Mucosa of gallbladder (tissue), 1 donor: Measurements from ENCODE around the gene TIGAR. TPM values are rescaled to one million over a fixed set of nuclear protein-coding genes. Genes with fewer than 3 reads are reported as not detected.

ENCODE experiments used
- DNase-seq: peaks from one replicate; pipeline ENCODE4 v3.0.0-alpha.2; 2020; ENCODE audit warnings: low spot score
- total RNA-seq: library from RNA; stranded (reverse); gene quantifications from one replicate; pipeline ENCODE4 v1.2.1, GENCODE V29; 2021
- donor health status: DM: no; HTN: no; CAD: no.

Gene TIGAR
- total RNA-seq, 1 donor from 2014 or later = 14.1 TPM

DNA sequence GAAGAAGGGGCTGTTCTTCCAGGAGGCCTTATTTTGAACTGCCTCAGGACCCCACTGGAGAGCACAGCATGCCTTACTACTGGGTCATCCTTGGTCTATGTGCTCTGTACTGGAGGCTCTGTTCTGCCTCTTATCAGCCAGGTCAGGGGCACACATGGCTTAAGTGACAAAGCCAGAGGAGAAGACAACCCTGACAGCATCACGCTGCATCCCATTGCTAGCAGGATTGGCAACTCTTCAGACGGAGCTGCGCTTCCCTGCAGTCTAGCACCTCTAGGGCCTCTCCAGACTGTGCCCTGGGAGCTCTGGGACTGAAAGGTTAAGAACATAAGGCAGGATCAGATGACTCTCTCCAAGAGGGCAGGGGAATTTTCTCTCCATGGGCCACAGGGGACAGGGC lies 17.3 kb upstream of the TIGAR start:
- DNase-seq = no peak

DNA sequence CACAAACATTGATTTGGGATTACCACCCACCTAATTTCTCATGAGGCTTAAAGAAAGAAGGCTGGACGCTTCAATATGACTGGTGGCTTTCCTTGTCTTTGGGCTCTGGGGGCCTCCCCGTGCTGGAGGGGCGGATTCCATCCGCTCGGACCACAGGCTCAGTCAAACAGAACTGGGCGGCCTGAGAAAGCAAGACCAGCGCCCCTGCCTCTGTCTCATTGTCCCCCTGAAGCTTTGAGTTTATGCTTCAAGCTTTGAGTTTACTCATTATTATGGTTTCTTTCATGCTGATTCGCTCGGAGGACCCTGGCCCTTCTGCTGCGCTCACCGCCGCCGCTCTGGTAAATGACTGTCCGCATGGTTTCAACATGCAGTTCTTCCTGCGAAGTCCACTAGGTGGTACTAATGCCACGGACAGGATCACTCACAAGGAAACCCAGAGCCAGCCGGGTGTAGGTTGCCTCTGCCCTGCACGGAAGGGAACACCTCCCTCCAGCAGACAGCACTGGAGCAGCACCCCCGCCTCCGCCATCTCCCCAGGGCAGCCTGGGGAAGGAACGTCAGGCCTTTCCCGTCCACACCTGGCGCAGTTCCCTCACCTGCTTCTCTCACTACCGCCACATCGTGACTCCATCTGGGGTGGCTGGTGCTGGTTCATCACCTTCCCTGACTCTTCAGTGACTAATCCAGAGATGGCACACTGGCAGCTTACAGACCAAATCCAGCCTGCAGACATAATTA lies 13.2 kb upstream of the TIGAR start:
- peak; percentile 74 for DNase-seq

DNA sequence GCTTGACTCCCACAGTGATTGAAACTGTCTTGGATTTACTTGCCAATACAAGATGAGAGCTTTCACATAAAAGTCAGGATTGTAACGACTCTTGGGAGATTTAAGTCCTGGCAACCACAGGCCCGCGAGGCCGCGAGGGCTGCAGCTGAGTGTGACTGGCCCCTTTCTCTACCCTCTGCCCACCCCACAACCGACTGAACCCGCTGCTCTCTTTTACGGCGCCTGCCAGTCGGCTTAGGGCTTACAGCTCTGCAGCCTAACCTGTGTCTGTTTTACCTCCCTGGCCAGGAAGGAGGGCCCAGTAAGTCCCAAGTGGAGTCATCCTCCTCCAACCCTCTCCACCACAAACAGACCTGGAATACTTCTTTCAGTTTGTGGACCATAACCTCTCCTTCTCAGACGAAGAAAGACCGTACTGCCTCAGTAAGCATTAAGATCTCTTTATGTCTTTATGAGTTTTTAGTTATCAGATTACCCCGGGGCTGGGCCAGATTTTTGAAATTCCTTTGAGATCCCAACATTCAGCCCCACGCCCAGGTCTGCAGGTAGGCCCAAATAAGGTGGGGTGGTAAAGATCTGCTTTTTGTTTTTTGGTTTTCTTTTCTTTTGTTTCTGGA lies 12.6 kb upstream of the TIGAR start:
- no peak for DNase-seq

DNA sequence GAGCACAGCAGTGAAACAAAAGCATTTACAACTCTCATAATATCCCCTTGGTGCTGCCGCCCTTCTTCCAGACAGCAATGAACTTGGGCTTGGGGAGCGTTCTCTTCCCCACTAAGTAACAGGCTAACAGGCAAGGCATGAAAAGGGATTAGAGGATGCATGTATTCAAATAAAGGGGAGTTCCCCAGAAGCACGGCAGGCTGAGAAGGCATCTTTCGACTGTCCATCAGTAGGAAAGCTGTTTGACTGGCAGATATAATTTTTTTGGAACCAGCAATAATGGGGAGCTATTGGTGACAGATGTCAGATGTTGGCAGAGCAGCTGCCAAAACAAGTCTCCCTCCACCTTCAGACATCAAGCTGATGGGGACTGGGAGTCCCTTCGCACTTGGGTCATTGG lies 9.2 kb upstream of the TIGAR start:
- no peak for DNase-seq

DNA sequence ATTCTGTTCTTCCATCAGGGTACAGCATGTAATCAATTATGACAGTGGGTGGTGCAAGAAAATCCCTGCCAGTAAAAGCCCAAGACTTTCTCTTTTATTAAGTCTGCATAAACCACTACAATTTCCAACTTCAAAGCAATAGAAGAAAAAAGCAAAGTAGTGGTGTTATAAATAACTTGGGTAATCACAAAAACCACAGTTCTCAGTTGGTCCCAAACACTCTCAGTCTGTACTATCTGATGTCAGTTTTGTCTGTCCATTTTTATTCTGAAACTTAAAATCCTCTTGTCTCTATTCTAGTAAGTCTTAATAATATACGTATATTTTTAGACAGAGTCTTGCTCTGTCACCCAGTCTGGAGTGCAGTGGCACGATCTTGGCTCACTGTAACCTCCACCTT lies 8.8 kb upstream of the TIGAR start:
- DNase-seq = no peak

DNA sequence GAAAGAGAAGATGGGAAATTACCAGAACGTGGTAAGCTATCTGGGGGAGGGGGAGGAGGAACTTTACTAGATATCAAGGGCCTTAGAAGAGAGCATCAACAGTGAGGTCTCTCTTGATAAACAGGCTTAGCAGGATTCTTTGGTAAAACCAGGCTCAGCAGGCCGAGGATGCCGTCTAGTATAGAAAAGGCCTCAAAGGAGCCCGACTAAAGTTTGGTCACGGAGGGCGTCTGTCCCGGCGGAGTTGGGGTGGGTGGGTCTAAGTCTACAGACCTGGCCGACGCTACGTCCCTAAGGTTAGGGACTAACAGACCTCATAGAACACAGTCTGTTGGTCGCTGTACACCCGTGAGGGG lies 538 bp upstream of the TIGAR start:
- no peak for DNase-seq

DNA sequence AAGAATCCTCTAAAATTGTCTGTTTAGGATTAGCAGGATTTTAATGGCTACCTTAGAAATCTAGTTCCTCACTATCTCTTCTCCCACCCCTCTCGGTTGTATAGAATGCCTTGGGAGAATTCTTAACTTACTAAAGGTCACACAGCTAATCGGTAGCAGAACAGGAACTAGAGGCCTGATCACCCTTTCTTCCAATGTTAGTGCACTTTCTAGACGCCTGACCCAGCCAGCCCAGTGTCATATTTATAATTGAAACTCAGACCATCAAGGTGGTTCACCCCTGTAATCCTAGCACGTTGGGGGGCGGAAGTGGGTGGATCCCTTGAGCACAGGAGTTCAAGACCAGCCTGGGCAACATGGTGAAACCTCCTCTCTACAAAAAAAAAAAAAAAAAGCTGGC lies 1.7 kb downstream of the TIGAR start:
- DNase-seq = no peak

DNA sequence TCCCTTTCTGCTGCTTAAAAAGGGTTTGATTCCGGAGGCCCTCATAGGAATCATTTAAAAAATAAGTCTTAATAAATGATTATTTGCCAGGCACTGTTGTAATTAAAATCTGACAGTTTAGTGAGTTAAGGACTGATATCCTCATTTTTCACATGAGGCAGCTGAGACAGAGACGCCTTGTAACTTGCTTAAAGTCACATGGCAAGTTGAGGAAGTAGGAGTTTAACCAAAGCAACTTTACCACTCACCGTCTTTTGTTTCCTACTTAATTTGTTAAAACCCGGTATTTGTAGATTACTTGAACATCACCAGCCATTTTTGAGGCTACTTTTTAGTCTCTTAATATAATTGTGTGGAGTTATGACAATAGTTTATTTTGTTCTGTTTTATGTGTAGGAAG lies 2.4 kb downstream of the TIGAR start:
- DNase-seq = no peak

DNA sequence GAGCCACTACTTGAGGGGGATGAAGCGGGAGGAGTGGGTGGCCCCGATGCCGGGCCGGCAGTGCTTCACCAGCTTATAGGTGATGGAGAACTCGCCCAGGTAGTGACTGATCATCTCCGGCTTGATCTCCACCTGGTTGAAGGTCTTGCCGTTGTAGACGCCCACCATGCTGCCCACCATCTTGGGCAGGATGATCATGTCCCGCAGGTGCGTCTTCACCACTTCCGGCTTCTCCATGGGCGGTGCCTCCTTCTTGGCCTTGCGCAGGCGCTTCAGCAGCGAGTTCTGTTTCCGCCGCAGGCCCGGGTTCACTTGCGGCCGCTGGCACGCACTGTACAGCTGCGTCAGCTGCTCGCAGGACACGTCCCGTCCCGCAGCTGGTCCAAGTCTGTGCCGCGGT lies 3.4 kb downstream of the TIGAR start:
- DNase-seq = no peak

DNA sequence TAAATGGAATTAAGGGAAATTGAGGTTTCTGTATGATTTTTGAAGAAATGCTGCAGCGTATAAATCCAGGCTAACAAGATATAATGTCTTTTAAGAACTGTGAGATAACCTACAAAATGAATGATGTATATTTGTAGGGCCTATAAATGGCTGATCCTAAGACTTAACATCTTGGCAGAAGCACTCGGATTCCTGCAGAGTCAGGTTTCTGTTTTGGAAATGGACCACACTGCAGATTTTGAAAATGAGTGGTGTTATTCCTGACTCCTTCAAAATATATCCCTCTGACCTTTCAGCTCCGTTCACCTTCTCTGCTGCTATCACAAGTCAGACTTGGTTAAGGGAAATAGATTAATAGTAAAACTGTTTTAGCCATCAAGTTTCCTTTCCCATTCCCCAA lies 5.0 kb downstream of the TIGAR start:
- DNase-seq = no peak

DNA sequence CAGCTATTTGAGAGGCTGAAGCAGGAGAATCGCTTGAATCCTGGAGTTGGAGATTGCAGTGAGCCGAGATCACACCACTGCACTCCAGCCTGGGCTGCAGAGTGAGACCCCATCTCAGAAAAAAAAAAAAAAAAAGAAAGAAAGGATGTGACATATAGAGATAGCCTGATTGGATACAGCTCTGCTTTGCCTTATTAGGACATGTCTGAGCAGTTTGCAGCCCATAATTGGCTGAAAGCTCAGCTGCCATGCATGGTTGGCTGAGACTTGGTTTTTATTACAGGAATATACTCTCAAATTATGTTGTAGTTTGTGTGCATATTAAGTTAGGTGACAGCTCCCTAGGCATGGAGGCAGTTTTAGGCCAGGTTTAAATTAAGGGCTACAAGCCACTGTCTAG lies 6.3 kb downstream of the TIGAR start:
- no peak for DNase-seq

DNA sequence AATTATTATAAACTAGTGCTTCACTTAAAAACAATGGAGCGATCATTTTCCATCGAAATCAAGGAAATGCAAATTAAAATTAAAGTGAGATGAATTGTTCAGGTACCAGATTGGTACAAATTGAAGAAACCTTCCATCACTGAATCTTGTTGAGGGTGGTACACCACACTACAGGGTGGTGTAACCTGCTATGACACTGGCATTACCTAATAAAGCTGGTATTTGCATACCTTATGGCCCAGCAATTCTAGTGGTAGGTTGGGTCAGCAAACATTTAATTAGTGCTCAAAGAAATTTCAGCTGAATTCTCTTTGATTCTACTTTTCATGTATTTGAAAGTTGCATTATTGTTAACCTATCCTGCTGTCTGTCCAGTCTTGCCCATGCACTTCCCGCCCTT lies 9.2 kb downstream of the TIGAR start:
- no peak for DNase-seq

DNA sequence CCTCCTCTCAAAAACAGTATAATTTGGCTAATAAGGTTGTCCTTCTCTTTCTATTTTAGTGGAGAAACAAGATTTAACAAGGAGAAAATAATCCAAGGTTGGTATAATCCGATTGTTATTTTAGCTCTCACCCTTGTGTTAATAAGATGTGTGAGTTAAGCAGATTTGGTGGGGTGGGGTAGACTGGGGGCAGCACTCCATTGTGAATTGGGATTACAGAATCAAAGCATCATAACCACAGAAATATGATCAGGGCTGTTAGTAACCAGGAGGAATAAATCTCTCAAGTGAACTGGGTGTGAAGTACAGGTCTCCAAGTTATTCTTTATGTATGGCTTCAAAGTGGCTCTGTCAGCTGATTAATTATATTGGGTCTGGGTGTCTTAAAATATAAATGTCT lies 10.2 kb downstream of the TIGAR start:
- no peak for DNase-seq

DNA sequence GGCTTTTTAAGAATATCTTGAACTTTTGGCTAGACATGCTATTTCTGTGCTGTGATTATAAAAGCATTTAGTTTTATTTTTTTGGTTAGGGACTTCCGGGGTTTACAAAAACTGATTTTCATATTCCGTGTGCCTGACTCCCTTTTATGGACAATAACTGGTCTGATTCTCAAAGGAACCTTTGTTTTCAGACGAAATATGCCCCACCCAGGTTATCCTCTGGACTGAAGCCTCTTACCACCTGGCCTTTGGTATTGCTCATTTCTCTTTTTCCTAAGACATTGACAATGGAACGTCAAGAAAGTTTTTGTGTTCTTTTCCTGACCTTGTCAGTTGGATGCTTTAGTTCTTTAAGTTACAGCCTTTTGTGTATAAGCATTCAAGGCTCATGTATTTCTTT lies 10.8 kb downstream of the TIGAR start:
- no peak for DNase-seq

DNA sequence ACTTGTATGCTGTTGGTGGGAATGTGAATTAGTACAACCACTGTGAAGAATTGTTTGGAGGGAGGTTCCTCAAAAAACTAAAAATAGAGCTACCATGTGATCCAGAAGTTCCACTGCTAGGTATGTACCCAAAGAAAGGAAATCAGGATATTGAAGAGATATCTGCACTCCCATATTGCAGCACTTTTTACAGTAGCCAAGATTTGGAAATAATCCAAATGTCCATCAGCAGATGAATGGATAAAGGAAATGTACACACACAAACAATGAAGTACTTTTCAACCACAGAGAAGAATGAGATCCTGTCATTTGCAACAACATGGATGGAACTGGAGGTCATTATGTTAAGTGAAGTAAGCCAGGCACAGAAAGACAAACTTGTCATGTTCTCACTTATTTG lies 25.9 kb downstream of the TIGAR start:
- DNase-seq = no peak

DNA sequence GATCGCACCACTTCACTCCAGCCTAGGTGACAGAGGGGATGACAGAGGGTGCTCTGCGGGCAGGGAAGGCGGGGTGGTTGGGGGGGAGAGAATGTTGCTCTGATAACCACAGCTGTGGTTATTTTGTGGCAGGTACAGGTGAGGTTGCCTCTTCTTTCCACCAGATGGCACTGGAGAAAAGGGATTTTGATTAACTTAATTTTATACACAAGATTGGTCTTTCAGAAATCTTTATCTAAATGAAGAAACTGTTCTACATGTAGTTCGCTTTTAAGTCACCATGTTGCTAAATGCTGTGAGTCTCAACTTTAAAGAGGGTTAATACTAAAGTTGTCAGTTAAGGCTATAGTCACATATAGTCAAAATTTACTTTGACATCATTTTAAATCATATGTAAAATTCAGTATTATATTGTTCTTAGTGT lies 32.8 kb downstream of the TIGAR start:
- DNase-seq = no peak

DNA sequence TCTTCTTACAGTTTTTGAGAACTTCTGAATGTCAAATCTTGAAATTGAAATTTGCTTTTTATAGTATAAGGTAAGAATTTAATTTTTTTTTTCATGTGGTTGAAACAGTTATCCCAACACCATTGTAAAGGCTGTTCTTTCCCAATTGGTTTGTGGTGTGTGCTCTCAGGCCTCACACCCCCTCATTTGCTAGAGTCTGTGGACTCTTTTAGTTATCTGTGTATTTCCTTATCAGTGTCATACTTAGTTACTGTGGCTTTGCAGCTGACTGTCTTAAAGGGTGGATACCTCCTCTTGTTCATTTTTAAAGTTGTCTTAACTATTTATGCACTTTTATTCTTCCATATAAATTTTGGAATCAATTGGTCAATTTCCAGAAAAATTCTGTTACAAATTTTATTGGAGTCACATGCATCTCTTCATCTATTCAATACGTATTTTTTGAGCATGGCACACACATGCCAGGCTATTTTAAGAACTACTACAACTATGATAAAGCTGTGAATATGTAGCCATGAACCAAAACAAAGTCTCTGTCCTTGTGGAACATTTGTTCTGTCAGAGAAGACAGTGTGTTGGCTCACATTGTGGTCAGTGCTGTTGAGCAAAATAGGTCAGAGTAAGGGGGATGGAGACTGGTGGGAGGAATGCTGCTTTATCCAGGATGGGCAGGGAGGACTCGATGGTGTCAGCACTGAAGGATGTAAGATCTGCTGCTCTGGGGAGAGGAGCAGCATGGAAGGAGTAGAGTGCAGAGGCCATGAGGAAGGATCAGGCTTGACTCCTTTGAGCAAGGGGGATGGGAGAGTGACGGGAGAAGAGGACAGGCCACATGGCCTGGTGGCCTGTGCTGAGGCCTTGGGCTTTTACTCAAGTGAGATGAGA lies 34.4 kb downstream of the TIGAR start:
- no peak for DNase-seq

DNA sequence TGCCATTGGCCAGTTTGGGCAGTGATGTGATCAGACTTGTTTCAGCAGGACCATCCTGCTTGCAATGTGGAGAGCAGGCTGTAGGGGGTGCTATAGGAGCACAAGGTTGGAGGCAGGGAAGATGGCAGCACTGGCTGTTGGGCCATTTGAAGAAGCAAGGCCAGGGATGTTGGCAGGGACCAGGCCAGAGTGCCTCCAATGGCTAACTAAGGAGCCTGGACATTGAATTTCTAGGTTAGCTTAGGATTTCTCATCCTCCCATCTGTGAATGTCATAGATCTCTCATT lies 35.0 kb downstream of the TIGAR start:
- DNase-seq = peak; percentile 13

DNA sequence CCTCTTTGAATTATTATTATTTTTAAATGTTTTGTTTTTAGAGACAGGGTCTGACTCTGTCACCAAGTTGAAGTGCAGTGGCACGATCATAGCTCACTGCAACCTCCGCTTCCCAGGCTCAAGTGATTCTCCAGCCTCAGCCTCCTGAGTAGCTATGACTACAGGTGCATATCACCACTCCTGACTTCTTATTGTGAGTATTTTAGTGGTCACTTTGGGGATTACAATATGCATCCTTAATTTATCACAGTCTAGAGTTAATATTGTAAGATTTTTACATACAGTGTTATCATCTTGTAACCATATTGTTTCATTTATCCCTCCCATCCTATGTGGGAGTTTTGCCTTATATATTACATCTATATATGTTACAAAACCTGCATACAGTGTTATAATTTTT lies 45.1 kb downstream of the TIGAR start:
- DNase-seq = no peak

DNA sequence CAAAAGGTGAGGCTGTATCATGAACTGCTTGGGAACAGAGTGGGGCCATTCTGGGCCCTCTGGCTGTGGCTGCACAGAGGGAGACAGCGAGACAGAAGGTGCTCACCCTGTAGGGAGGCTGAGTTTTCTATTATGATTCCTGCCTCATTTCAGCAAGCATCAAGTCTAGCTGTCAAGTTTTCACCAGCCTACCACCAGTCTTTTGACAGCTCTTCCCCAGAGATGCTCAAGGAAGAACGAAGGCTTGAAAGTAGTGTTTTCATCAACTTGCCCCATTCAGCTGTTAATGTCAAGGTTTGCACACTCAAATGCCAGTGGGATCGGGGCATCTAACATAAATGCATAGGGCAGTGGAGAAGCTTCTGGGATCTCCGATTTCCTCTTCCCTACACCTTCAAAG lies 48.5 kb downstream of the TIGAR start:
- no peak for DNase-seq

DNA sequence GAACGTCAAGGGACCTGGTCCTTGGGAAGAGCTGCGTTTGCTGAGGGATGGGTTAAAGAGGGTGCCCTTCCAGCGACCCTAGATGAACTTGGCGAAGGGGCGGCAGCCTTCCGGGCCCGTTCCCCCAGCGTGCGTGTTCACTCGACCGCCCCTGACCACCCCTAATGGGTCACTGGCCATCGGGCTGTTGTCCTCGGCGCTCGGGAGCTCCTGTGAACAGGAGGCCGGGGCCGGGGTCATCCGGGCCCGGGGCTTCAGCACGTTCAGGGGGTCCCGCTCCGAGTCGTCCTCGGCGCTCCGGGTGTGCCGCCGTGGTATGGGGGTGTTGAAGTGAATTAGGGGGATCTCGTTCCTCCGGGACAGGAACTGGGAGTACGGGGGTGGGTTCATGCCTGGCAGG lies 49.3 kb downstream of the TIGAR start:
- no peak for DNase-seq

DNA sequence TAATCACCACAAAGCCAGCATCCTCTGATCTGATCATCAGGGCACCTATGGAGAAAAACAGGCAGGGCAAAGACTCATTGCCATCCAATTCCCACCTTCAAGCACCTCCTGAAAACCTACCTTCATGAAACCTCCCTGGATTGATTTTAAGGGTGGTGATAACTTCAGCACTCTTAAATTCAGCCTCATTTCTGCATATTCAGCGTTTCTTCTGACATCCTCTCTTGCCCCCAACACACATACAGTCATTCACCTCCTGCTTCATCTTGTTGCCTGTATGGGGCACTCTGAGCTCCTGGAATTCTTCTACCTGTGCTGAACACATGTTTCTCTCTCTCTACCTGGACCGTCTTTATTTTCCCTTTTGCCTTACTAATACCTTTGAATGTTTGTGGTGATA lies 51.6 kb downstream of the TIGAR start:
- no peak for DNase-seq

DNA sequence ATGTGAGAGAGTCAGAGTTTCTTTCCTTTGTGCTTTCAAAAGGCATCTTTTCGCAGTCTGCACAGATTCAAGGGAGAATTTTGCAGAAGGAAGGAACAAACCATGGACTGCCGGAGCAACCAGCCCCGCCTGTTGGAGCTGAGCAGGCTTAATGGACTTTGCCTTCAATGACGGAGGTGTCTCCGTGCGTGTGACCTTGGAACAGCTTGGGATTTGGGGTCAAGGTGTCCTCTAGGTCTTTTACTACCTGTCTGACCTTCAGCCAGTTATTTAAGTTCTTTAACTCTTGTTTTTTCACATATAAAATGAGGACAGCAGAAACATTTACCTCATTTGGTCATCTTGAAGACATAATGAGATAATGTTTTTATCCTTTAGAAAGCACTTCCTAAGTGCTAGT lies 54.4 kb downstream of the TIGAR start:
- DNase-seq = no peak
